ENCODE data around the gene FBXL19.
A peak's percentile ranks its signal among the peaks of the same experiment; 100 is the strongest.
"Not testable (repeated sequence)": the region's sequence is repeated elsewhere in the genome, so short reads cannot be mapped to it uniquely, and the experiment has no call there.

Gene FBXL19

GRCh38 chr16:30931068-30931650 lies 7.8 kb downstream of the FBXL19 start:
- no peaks in the 10 kb centered on the region for H3K9me2 ChIP-seq (replicated peaks; ENCODE audit: insufficient read depth, low read length)
- no peak overlapping the region for H3K4me2 ChIP-seq (ENCODE audit: low read depth, low read length, poor library complexity, severe bottlenecking)
- H3F3A ChIP-seq (ENCODE audit: insufficient read depth) = no peaks in the 10 kb centered on the region
- TF ChIP-seq CTCF (IDR thresholded peaks at IDR 0.05; ENCODE audit: insufficient read depth, low read length, poor library complexity, severe bottlenecking) (no peak), EZH2phosphoT487 (conservative IDR thresholded peaks at IDR 0.05; ENCODE audit: low read length) (no peak)
- H3K9ac ChIP-seq (ENCODE audit: low read length) = no peak overlapping the region
- no peak overlapping the region for H2AFZ ChIP-seq (ENCODE audit: low read depth, low read length, severe bottlenecking)
- H3K4me3 ChIP-seq (ENCODE audit: insufficient read depth, low read length, poor library complexity, severe bottlenecking) = no peak overlapping the region
- H4K20me1 ChIP-seq (ENCODE audit: low read depth, low read length) = no peaks in the 10 kb centered on the region
- H3K27ac ChIP-seq (ENCODE audit: low read depth, low read length) = no peak overlapping the region
- no peaks in the 10 kb centered on the region for H3K79me2 ChIP-seq (ENCODE audit: insufficient read depth, low read length)
- no peaks in the 10 kb centered on the region for H3K36me3 ChIP-seq (ENCODE audit: low read length)
- no peaks in the 10 kb centered on the region for H3K9me3 ChIP-seq (ENCODE audit: insufficient read depth, low read length)
- no peaks in the 10 kb centered on the region for H3K27me3 ChIP-seq (ENCODE audit: low read length)

- Histone ChIP-seq H3K4me2 (ENCODE audit: low read depth, low read length, poor library complexity, severe bottlenecking) (no peak overlapping the region), H4K20me1 (ENCODE audit: low read depth, low read length) (no peaks in the 10 kb centered on the region), H3K79me2 (ENCODE audit: insufficient read depth, low read length) (no peaks in the 10 kb centered on the region), H3K9me3 (ENCODE audit: insufficient read depth, low read length) (no peaks in the 10 kb centered on the region), H2AFZ (ENCODE audit: low read depth, low read length, severe bottlenecking) (no peak overlapping the region), H3K36me3 (ENCODE audit: low read length) (no peaks in the 10 kb centered on the region), H3K27ac (ENCODE audit: low read depth, low read length) (no peak overlapping the region), H3F3A (ENCODE audit: insufficient read depth) (no peaks in the 10 kb centered on the region), H3K9me2 (replicated peaks; ENCODE audit: insufficient read depth, low read length) (no peaks in the 10 kb centered on the region), H3K9ac (ENCODE audit: low read length) (no peak overlapping the region), H3K4me3 (ENCODE audit: insufficient read depth, low read length, poor library complexity, severe bottlenecking) (no peak overlapping the region), H3K27me3 (ENCODE audit: low read length) (no peaks in the 10 kb centered on the region)
- TF ChIP-seq EZH2phosphoT487 (conservative IDR thresholded peaks at IDR 0.05; ENCODE audit: low read length) (no peak), CTCF (IDR thresholded peaks at IDR 0.05; ENCODE audit: insufficient read depth, low read length, poor library complexity, severe bottlenecking) (peak; percentile 47)
Observed at GRCh38 chr16:30934827-30935557, 11.6 kb downstream of the FBXL19 start.

GRCh38 chr16:30937692-30938091 lies 14.3 kb downstream of the FBXL19 start:
- Histone ChIP-seq H3F3A (ENCODE audit: insufficient read depth) (no peaks in the 10 kb centered on the region), H4K20me1 (ENCODE audit: low read depth, low read length) (no peaks in the 10 kb centered on the region), H3K27ac (ENCODE audit: low read depth, low read length) (no peak overlapping the region), H3K4me2 (ENCODE audit: low read depth, low read length, poor library complexity, severe bottlenecking) (no peak overlapping the region), H3K9me2 (replicated peaks; ENCODE audit: insufficient read depth, low read length) (no peaks in the 10 kb centered on the region), H3K27me3 (ENCODE audit: low read length) (no peaks in the 10 kb centered on the region), H3K9me3 (ENCODE audit: insufficient read depth, low read length) (no peaks in the 10 kb centered on the region), H3K9ac (ENCODE audit: low read length) (no peak overlapping the region), H2AFZ (ENCODE audit: low read depth, low read length, severe bottlenecking) (no peak overlapping the region), H3K36me3 (ENCODE audit: low read length) (no peaks in the 10 kb centered on the region), H3K4me3 (ENCODE audit: insufficient read depth, low read length, poor library complexity, severe bottlenecking) (no peak overlapping the region), H3K79me2 (ENCODE audit: insufficient read depth, low read length) (no peaks in the 10 kb centered on the region)
- no peak for TF ChIP-seq EZH2phosphoT487 (conservative IDR thresholded peaks at IDR 0.05; ENCODE audit: low read length)
- TF ChIP-seq CTCF (IDR thresholded peaks at IDR 0.05; ENCODE audit: insufficient read depth, low read length, poor library complexity, severe bottlenecking) = no peak

GRCh38 chr16:30939571-30939970 lies 16.2 kb downstream of the FBXL19 start:
- H3K36me3 ChIP-seq (ENCODE audit: low read length); H2AFZ ChIP-seq (ENCODE audit: low read depth, low read length, severe bottlenecking); H3K4me3 ChIP-seq (ENCODE audit: insufficient read depth, low read length, poor library complexity, severe bottlenecking); H3K27me3 ChIP-seq (ENCODE audit: low read length); H3K9ac ChIP-seq (ENCODE audit: low read length); H3K27ac ChIP-seq (ENCODE audit: low read depth, low read length); H3K9me3 ChIP-seq (ENCODE audit: insufficient read depth, low read length); H4K20me1 ChIP-seq (ENCODE audit: low read depth, low read length); H3K4me2 ChIP-seq (ENCODE audit: low read depth, low read length, poor library complexity, severe bottlenecking); H3F3A ChIP-seq (ENCODE audit: insufficient read depth); H3K9me2 ChIP-seq (replicated peaks; ENCODE audit: insufficient read depth, low read length); H3K79me2 ChIP-seq (ENCODE audit: insufficient read depth, low read length): not testable (repeated sequence)

Data from SU-DHL-6 (cell line).